DOHH2 (cell line): ENCODE results near the gene PHLDA1.

Experiments
- H3F3A ChIP-seq: fragments of 200-600 bp; sonication (generic), shearing (Covaris generic); 2 replicates; pipeline ENCODE4 v1.6.0; 2016; ENCODE audit warnings: antibody characterized with exemption, mild to moderate bottlenecking; ENCODE audit not compliant: control insufficient read depth, insufficient read depth
- H3K27ac ChIP-seq: fragments of 200-600 bp; sonication (generic); 2 replicates; pipeline ENCODE4 v1.5.1; 2014; ENCODE audit warnings: low read depth, mild to moderate bottlenecking, low read length, moderate library complexity
- H3K27me3 ChIP-seq: fragments of 200-600 bp; sonication (generic); 2 replicates; pipeline ENCODE4 v1.6.1; 2014; ENCODE audit warnings: mild to moderate bottlenecking, low read length, mixed read lengths; ENCODE audit not compliant: control insufficient read depth
- H3K36me3 ChIP-seq: fragments of 200-600 bp; sonication (generic); 2 replicates; pipeline ENCODE4 v1.6.1; 2014; ENCODE audit warnings: mild to moderate bottlenecking, low read length, moderate library complexity, mixed read lengths; ENCODE audit not compliant: control insufficient read depth
- H3K4me1 ChIP-seq: fragments of 200-600 bp; sonication (generic); 2 replicates; pipeline ENCODE4 v1.6.1; 2014; ENCODE audit warnings: mild to moderate bottlenecking, low read length, mixed read lengths; ENCODE audit not compliant: control insufficient read depth
- H3K4me2 ChIP-seq: fragments of 200-600 bp; sonication (generic); 2 replicates; pipeline ENCODE4 v1.6.0; 2014; ENCODE audit warnings: mild to moderate bottlenecking, low read length, moderate library complexity
- H3K4me3 ChIP-seq: fragments of 200-600 bp; sonication (generic); 2 replicates; pipeline ENCODE4 v1.5.1; 2014; ENCODE audit warnings: mild to moderate bottlenecking, low read length, mixed read lengths
- H3K79me2 ChIP-seq: fragments of 200-600 bp; sonication (generic); 2 replicates; pipeline ENCODE4 v1.6.1; 2014; ENCODE audit warnings: mild to moderate bottlenecking, low read length, mixed read lengths; ENCODE audit not compliant: control insufficient read depth
- H3K9me2 ChIP-seq: fragments of 200-600 bp; sonication (generic); replicated peaks from 2 replicates; pipeline ENCODE4 v1.6.1; 2014; ENCODE audit warnings: mild to moderate bottlenecking, low read length, mixed read lengths; ENCODE audit not compliant: control insufficient read depth
- H3K9me3 ChIP-seq: fragments of 200-600 bp; sonication (generic); 2 replicates; pipeline ENCODE4 v1.6.1; 2014; ENCODE audit warnings: antibody characterized with exemption, low read length, mixed read lengths; ENCODE audit not compliant: control insufficient read depth, insufficient read depth
- H4K20me1 ChIP-seq: fragments of 200-600 bp; sonication (generic); 2 replicates; pipeline ENCODE4 v1.6.0; 2014; ENCODE audit warnings: low read depth, mild to moderate bottlenecking, antibody characterized with exemption, low read length, moderate library complexity; ENCODE audit not compliant: control insufficient read depth, insufficient read depth
- CTCF ChIP-seq: fragments of 200-600 bp; sonication (generic); IDR thresholded peaks from one replicate; pipeline ENCODE4 v1.5.1; 2014; ENCODE audit warnings: antibody characterized with exemption, mild to moderate bottlenecking, low read depth, low read length; ENCODE audit not compliant: poor library complexity, severe bottlenecking
- EZH2phosphoT487 ChIP-seq: fragments of 200-600 bp; sonication (generic); IDR thresholded peaks from 2 replicates; pipeline ENCODE4 v1.6.1; 2017; ENCODE audit warnings: borderline replicate concordance, mild to moderate bottlenecking, antibody characterized with exemption, low read length, moderate library complexity, mixed read lengths

PHLDA1 gene

DNA sequence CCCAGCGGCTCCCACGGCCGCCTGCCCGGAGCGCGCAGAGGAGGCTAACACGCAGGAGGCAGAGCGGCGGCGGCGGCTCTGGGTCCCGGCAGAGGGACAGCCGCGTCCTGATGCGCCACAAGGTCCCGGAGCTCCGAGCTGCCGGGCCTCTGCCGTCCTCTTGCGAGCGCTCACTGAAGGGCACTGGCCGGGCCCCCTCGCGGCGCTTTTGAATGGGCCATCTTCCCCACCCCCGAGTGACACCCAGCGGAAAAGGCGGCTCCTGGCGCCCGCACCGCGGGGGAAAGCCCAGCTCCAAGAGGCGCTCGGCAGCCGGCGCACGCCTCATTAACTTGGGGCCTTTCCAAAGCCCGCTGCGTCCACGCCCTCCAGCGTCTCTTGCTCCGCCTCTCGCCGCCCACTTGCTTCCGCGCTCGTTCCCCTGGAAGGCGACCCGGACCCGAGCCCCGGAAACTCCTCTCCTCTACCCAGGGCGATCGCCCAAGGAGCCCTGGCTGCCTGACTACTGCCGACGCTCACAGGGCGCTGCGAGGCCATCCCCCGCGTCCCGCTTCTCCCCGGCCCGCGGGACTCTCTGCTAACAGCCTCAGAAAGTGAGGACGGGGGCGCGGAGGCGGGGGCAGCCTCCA lies at the start of gene PHLDA1:
Gene PHLDA1 (minus strand): TSS at position 363 of the 629 bp plus-strand sequence.
- peaks cover 3% of the 10 kb centered on the region; the same call in 1 of the 2 replicates for H4K20me1 ChIP-seq
- no peaks in the 10 kb centered on the region for H3K79me2 ChIP-seq
- H3K4me2 ChIP-seq, result peak within 1 kb of the TSS; percentile 99
- H3K4me1 ChIP-seq, result peaks cover 19% of the 10 kb centered on the region
- TF ChIP-seq CTCF (peak; percentile 41), EZH2phosphoT487 (no peak)
- no peaks in the 10 kb centered on the region for H3K9me2 ChIP-seq
- no peaks in the 10 kb centered on the region for H3K36me3 ChIP-seq
- H3K27me3 ChIP-seq, result peaks cover 58% of the 10 kb centered on the region
- H3K4me3 ChIP-seq, result peak within 1 kb of the TSS; percentile 97
- no peak within 1 kb of the TSS for H3K27ac ChIP-seq
- H3K9me3 ChIP-seq, result no peaks in the 10 kb centered on the region
- peaks cover 18% of the 10 kb centered on the region for H3F3A ChIP-seq

DNA sequence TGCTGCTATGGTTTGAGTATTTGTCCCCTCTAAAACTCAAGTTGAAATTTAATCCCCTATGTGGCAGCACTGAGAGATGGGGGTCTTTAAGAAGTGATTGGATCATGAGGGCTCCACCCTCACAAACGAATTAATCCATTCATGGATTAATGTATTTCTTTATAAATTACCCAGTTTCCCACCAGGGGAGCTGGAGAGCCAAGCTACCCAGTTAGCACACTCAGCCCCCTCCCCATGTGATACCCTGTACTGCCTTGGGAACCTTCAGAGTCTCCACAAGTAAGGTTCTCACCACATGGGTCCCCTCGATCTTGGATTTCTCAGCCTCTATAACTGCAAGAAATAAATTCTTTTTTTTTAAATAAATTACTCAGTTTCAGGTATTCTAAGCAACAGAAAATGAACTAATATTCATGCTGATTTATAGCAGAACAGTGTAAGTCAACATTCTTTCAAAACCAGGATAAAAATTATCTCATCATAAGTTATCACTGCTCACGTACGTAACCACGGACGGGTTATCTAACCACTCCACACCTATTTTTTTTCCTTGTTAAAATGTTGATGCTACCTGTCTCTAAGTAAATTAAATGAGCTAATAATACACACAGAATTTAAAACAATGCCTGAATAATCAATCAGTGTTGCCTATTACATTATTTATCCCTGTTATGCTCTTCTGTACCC lies 49.3 kb upstream of the PHLDA1 start:
- peaks cover 73% of the 10 kb centered on the region for H3K4me1 ChIP-seq
- peaks cover 70% of the 10 kb centered on the region for H4K20me1 ChIP-seq
- peak overlapping the region; percentile 82 for H3K4me3 ChIP-seq
- 0 out of 2 replicates have a peak, but pooled peaks cover 3% of the 10 kb centered on the region for H3F3A ChIP-seq
- H3K9me3 ChIP-seq, result no peaks in the 10 kb centered on the region
- H3K27me3 ChIP-seq, result no peaks in the 10 kb centered on the region
- H3K79me2 ChIP-seq, result peaks cover 86% of the 10 kb centered on the region
- H3K27ac ChIP-seq, result no peak overlapping the region
- H3K36me3 ChIP-seq, result peaks cover 84% of the 10 kb centered on the region
- H3K4me2 ChIP-seq, result peak overlapping the region; percentile 93
- peak; percentile 45 for TF ChIP-seq CTCF
- no peak for TF ChIP-seq EZH2phosphoT487
- no peaks in the 10 kb centered on the region for H3K9me2 ChIP-seq

GRCh38 chr12:76080017-76080728 lies 48.6 kb upstream of the PHLDA1 start:
- peaks cover 73% of the 10 kb centered on the region for H4K20me1 ChIP-seq
- TF ChIP-seq CTCF (no peak), EZH2phosphoT487 (no peak)

More at GRCh38 chr12:76080017-76080728, 48.6 kb upstream of the PHLDA1 start:
- Histone ChIP-seq H3K9me3 (no peaks in the 10 kb centered on the region), H3K4me2 (peak overlapping the region; percentile 93), H3K27me3 (no peaks in the 10 kb centered on the region), H3K36me3 (peaks cover 91% of the 10 kb centered on the region), H3K4me1 (peaks cover 70% of the 10 kb centered on the region), H3K9me2 (no peaks in the 10 kb centered on the region), H3K4me3 (peak overlapping the region; percentile 82), H3K79me2 (peaks cover 93% of the 10 kb centered on the region), H3K27ac (no peak overlapping the region), H3F3A (0 out of 2 replicates have a peak, but pooled peaks cover 3% of the 10 kb centered on the region)
